Activated T-cell treated with anti-CD3 and anti-CD28 coated beads, Interleukin-2, amount 50 U/mL, for 72 hours (primary cell): ENCODE results near the gene KCNJ4. TPM values are rescaled to one million over a fixed set of nuclear protein-coding genes. Genes with fewer than 3 reads are reported as not detected.
"Not testable (repeated sequence)": the region's sequence is repeated elsewhere in the genome, so short reads cannot be mapped to it uniquely, and the experiment has no call there.

Experiments used
- ATAC-seq, 2 donors: fragments of 150-1000 bp; cut with Tn5 transposase; replicated peaks in 1 of 2; 2 replicates each; pipeline ENCODE4 v1.10.0; 2021; ENCODE audit warnings: moderate library complexity in 2 of 2, mild to moderate bottlenecking in 1 of 2
- DNase-seq, 2 donors: peaks; one replicate each; pipeline ENCODE4 v3.0.0; 2021 to 2022; ENCODE audit warnings: mixed read lengths in 1 of 2
- H3K27ac Mint-ChIP-seq: one replicate; pipeline ENCODE4 v1.8.0; 2022; ENCODE audit warnings: mild to moderate bottlenecking, moderate library complexity, mixed read lengths
- H3K27me3 Mint-ChIP-seq: one replicate; pipeline ENCODE4 v1.8.0; 2022; ENCODE audit warnings: low read depth, mixed read lengths
- H3K36me3 Mint-ChIP-seq, 2 donors: one replicate each; pipeline ENCODE4 v1.8.0; 2022; ENCODE audit warnings: mixed read lengths in 2 of 2, mild to moderate bottlenecking in 1 of 2; ENCODE audit not compliant: insufficient read depth in 2 of 2
- H3K4me1 Mint-ChIP-seq: one replicate; pipeline ENCODE4 v1.8.0; 2022; ENCODE audit warnings: low read depth, mixed read lengths
- H3K4me3 Mint-ChIP-seq, 2 donors: one replicate each; pipeline ENCODE4 v1.8.0; 2022; ENCODE audit warnings: mild to moderate bottlenecking in 2 of 2, mixed read lengths in 2 of 2, moderate library complexity in 2 of 2
- H3K9me3 Mint-ChIP-seq, 2 donors: one replicate each; pipeline ENCODE4 v1.8.0; 2022; ENCODE audit warnings: mixed read lengths in 2 of 2
- total RNA-seq, 2 donors: library from RNA; stranded (reverse); gene quantifications; one replicate each; pipeline ENCODE4 v1.2.3, GENCODE V29; 2022

KCNJ4 gene
- total RNA-seq, 2 donors from 2014 or later: not detected

DNA sequence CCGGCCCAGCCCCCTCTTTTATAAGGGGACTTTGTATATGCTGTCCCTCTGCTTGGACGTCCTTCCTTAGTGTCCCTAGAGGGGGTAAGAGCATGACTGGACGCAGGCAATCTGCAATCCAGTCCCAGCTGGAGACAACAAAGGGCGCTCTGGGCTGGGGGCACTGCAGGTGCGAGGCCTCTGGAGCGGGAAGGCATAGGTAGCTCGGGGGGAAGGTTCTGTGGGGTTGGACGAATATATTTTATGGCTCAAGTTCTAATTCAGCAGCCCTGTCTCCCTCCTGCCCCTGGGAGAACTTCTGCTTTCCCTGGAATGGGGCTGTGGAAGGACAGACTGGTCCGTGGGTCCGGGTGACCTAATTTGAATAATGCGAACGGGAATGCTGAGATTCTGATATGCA lies 40.0 kb downstream of the KCNJ4 start:
- Mint-ChIP-seq H3K36me3 (no peaks in the 10 kb centered on the region), H3K27me3 (no peaks in the 10 kb centered on the region), H3K9me3 (no peaks in the 10 kb centered on the region), H3K4me3 (no peak overlapping the region), H3K27ac (no peak overlapping the region), H3K4me1 (peaks cover 4% of the 10 kb centered on the region)
- no peak for ATAC-seq
- DNase-seq: no peak

DNA sequence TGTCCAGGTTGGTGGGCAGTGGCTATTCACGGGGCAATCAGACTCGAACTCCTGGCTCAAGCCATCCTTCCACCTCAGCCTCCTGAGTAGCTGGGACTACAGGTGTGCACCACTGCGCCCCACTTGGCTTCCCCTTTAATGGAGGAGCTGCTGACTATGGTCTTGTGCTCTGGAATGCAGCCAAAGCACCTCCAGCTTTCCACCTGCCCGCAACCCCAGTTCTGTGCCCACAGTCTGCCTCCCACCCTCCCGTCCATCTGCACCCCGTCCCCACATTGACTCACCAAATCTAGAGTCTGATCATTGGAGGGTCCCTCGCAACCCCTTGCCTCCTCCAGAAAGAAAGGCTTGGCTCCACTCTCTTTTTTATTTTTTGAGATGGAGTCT lies 41.0 kb downstream of the KCNJ4 start:
- ATAC-seq (no peak), DNase-seq (no peak)
- H3K9me3 Mint-ChIP-seq: no peaks in the 10 kb centered on the region
- H3K4me1 Mint-ChIP-seq: peaks cover 4% of the 10 kb centered on the region
- no peak overlapping the region for H3K27ac Mint-ChIP-seq
- no peaks in the 10 kb centered on the region for H3K36me3 Mint-ChIP-seq
- no peak overlapping the region for H3K4me3 Mint-ChIP-seq
- H3K27me3 Mint-ChIP-seq: no peaks in the 10 kb centered on the region

- peaks cover 4% of the 10 kb centered on the region for H3K4me1 Mint-ChIP-seq
- peak in 1 of 2 donors; percentile 7 for ATAC-seq
- H3K4me3 Mint-ChIP-seq: no peak overlapping the region
- no peaks in the 10 kb centered on the region for H3K36me3 Mint-ChIP-seq
- no peak for DNase-seq
- no peaks in the 10 kb centered on the region for H3K9me3 Mint-ChIP-seq
- no peak overlapping the region for H3K27ac Mint-ChIP-seq
- no peaks in the 10 kb centered on the region for H3K27me3 Mint-ChIP-seq
Observed at GRCh38 chr22:38413085-38414008, 41.7 kb downstream of the KCNJ4 start.

GRCh38 chr22:38412435-38413084 lies 42.4 kb downstream of the KCNJ4 start:
- no peak overlapping the region for H3K27ac Mint-ChIP-seq
- no peaks in the 10 kb centered on the region for H3K9me3 Mint-ChIP-seq
- peaks cover 4% of the 10 kb centered on the region for H3K4me1 Mint-ChIP-seq
- H3K36me3 Mint-ChIP-seq: no peaks in the 10 kb centered on the region
- DNase-seq (peak; percentile 58 to 73), ATAC-seq (peak; percentile 76 to 85)
- no peaks in the 10 kb centered on the region for H3K27me3 Mint-ChIP-seq
- H3K4me3 Mint-ChIP-seq: peak overlapping the region; percentile 49 to 56

GRCh38 chr22:38411016-38411415 lies 44.0 kb downstream of the KCNJ4 start:
- H3K4me1 Mint-ChIP-seq: peaks cover 4% of the 10 kb centered on the region
- ATAC-seq (no peak), DNase-seq (no peak)
- no peaks in the 10 kb centered on the region for H3K36me3 Mint-ChIP-seq
- no peak overlapping the region for H3K27ac Mint-ChIP-seq
- no peaks in the 10 kb centered on the region for H3K9me3 Mint-ChIP-seq
- H3K27me3 Mint-ChIP-seq: no peaks in the 10 kb centered on the region
- H3K4me3 Mint-ChIP-seq: no peak overlapping the region

DNA sequence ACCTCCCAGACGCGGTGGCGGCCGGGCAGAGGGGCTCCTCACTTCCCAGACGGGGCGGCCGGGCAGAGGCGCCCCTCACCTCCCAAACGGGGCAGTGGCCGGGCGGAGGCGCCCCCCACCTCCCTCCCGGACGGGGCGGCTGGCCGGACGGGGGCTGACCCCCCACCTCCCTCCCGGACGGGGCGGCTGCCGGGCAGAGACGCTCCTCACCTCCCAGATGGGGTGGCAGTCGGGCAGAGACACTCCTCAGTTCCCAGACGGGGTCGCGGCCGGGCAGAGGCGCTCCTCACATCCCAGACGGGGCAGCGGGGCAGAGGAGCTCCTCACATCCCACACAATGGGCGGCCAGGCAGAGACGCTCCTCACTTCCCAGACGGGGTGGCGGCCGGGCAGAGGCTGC lies 45.1 kb downstream of the KCNJ4 start:
- H3K27me3 Mint-ChIP-seq, DNase-seq, H3K36me3 Mint-ChIP-seq, H3K9me3 Mint-ChIP-seq, H3K4me3 Mint-ChIP-seq, H3K4me1 Mint-ChIP-seq, ATAC-seq, H3K27ac Mint-ChIP-seq: not testable (repeated sequence)

DNA sequence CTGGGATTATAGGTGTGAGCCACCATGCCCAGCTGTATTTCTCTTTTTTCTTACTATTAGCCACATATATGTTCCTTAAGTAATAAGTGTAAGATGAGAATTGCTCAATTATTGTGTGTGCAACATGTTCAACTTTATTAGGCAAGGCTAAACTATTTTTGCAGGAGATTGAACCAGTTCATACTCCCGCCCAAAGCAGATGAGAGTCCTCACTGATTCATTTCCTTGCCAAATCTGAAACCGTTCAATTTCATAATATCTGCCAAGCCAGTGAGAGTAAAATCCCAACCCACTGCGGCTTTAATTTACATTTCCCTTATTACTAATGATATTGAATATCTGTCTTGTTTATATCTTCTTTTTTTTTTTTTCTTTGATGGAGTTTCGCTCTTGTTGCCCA lies 48.4 kb downstream of the KCNJ4 start:
- Mint-ChIP-seq H3K9me3 (no peaks in the 10 kb centered on the region), H3K36me3 (no peaks in the 10 kb centered on the region), H3K27me3 (no peaks in the 10 kb centered on the region), H3K4me3 (no peak overlapping the region), H3K27ac (no peak overlapping the region), H3K4me1 (no peaks in the 10 kb centered on the region)
- DNase-seq (no peak), ATAC-seq (no peak)

GRCh38 chr22:38404419-38404818 lies 50.6 kb downstream of the KCNJ4 start:
- H3K4me3 Mint-ChIP-seq: no peak overlapping the region
- H3K27me3 Mint-ChIP-seq: peaks cover 11% of the 10 kb centered on the region
- ATAC-seq (no peak), DNase-seq (no peak)
- H3K36me3 Mint-ChIP-seq: no peaks in the 10 kb centered on the region
- H3K27ac Mint-ChIP-seq: no peak overlapping the region
- H3K4me1 Mint-ChIP-seq: no peaks in the 10 kb centered on the region
- H3K9me3 Mint-ChIP-seq: no peaks in the 10 kb centered on the region

DNA sequence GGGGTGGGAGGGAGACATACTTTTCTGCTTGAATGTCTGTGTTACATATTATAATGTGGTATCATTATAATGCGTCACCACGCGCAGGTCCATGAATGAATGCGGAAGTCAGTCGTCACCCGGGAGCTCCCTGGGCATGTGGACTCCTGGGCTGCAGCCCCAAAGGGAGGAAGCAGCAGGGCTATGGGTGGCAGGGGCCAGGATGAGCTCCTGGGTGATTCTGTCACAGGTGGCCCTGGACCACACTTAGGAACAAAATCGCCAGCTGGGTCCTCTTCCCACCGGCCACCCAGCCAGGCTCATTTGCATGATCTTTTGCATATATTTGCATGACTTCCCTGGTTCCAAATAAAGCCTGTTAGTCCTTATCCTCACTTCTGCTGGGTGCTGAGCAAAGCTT lies 51.2 kb downstream of the KCNJ4 start:
- Mint-ChIP-seq H3K4me3 (no peak overlapping the region), H3K36me3 (no peaks in the 10 kb centered on the region), H3K27ac (no peak overlapping the region), H3K4me1 (no peaks in the 10 kb centered on the region), H3K9me3 (no peaks in the 10 kb centered on the region), H3K27me3 (peaks cover 11% of the 10 kb centered on the region)
- DNase-seq: no peak
- ATAC-seq: no peak

DNA sequence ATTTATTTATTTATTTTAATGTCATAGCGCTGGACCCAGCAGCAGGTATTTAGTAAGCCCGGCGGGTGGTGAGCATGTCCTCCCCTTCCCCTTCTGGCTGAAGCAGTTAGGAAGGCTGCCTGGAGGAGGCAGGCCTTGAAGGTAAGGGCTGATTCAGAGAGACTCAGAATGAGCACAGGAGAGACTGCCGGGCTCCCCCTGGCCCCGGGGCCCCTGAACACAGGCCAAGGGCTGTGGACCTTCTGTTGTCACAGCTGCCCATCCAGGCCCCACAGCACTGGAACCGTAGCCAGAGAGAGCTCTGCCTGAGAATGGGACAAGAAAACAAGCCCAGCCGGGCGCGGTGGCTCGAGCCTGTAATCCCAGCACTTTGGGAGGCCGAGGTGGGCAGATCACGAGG lies 52.8 kb downstream of the KCNJ4 start:
- no peak for ATAC-seq
- H3K4me3 Mint-ChIP-seq: no peak overlapping the region
- H3K27ac Mint-ChIP-seq: no peak overlapping the region
- H3K27me3 Mint-ChIP-seq: peaks cover 11% of the 10 kb centered on the region
- peaks cover 3% of the 10 kb centered on the region for H3K4me1 Mint-ChIP-seq
- no peak for DNase-seq
- no peaks in the 10 kb centered on the region for H3K9me3 Mint-ChIP-seq
- H3K36me3 Mint-ChIP-seq: no peaks in the 10 kb centered on the region

GRCh38 chr22:38401336-38402084 lies 53.5 kb downstream of the KCNJ4 start:
- Mint-ChIP-seq H3K27me3 (peaks cover 11% of the 10 kb centered on the region), H3K27ac (no peak overlapping the region), H3K4me1 (peaks cover 10% of the 10 kb centered on the region), H3K4me3 (no peak overlapping the region), H3K36me3 (no peaks in the 10 kb centered on the region), H3K9me3 (no peaks in the 10 kb centered on the region)
- no peak for ATAC-seq
- no peak for DNase-seq

DNA sequence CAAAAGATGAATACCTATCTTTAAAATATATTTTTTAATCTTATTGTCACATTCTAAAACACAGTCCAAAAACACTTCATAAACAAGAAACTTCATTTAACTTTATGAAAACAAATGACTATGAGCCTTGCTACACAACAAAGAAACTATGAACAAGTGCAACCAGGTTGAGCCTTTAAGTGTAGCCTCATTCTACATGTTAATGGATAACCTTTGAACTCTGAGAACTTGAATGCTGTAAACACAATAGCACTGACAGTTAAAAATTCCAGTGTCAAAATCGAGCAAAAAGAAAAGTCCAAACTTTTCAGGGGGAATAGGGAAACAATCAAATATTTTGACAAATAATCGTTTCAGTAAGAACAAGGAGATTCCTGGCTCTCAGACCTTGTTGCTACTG lies 54.7 kb downstream of the KCNJ4 start:
- H3K4me3 Mint-ChIP-seq: not testable (repeated sequence)

More for the DNA sequence above, 54.7 kb downstream of the KCNJ4 start:
- H3K9me3 Mint-ChIP-seq, ATAC-seq, H3K27ac Mint-ChIP-seq, H3K36me3 Mint-ChIP-seq, DNase-seq: not testable (repeated sequence)
- H3K4me1 Mint-ChIP-seq: peaks cover 22% of the 10 kb centered on the region
- peaks cover 11% of the 10 kb centered on the region for H3K27me3 Mint-ChIP-seq
